GM10847 (cell line): ENCODE measurements around the gene SEC16A.

Source experiments
- POLR2A ChIP-seq: IDR thresholded peaks from 2 replicates; pipeline ENCODE4 v1.6.1; 2011; ENCODE audit not compliant: insufficient read length; ENCODE audit errors: extremely low read depth

SEC16A gene, protein sequence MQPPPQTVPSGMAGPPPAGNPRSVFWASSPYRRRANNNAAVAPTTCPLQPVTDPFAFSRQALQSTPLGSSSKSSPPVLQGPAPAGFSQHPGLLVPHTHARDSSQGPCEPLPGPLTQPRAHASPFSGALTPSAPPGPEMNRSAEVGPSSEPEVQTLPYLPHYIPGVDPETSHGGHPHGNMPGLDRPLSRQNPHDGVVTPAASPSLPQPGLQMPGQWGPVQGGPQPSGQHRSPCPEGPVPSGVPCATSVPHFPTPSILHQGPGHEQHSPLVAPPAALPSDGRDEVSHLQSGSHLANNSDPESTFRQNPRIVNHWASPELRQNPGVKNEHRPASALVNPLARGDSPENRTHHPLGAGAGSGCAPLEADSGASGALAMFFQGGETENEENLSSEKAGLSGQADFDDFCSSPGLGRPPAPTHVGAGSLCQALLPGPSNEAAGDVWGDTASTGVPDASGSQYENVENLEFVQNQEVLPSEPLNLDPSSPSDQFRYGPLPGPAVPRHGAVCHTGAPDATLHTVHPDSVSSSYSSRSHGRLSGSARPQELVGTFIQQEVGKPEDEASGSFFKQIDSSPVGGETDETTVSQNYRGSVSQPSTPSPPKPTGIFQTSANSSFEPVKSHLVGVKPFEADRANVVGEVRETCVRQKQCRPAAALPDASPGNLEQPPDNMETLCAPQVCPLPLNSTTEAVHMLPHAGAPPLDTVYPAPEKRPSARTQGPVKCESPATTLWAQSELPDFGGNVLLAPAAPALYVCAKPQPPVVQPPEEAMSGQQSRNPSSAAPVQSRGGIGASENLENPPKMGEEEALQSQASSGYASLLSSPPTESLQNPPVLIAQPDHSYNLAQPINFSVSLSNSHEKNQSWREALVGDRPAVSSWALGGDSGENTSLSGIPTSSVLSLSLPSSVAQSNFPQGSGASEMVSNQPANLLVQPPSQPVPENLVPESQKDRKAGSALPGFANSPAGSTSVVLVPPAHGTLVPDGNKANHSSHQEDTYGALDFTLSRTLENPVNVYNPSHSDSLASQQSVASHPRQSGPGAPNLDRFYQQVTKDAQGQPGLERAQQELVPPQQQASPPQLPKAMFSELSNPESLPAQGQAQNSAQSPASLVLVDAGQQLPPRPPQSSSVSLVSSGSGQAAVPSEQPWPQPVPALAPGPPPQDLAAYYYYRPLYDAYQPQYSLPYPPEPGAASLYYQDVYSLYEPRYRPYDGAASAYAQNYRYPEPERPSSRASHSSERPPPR (N-terminal part only)

GRCh38 chr9:136482793-136483588 lies at the start of gene SEC16A:
Gene SEC16A, minus strand, starts transcription at chr9:136483040. Its CDS starts 5,425 bp downstream, at chr9:136477615.
- TF ChIP-seq POLR2A: peak; percentile 81

GRCh38 chr9:136531904-136532798 lies 49.3 kb upstream of the SEC16A start:
- TF ChIP-seq POLR2A: no peak

GRCh38 chr9:136531186-136531903 lies 48.5 kb upstream of the SEC16A start:
- TF ChIP-seq POLR2A: no peak

DNA sequence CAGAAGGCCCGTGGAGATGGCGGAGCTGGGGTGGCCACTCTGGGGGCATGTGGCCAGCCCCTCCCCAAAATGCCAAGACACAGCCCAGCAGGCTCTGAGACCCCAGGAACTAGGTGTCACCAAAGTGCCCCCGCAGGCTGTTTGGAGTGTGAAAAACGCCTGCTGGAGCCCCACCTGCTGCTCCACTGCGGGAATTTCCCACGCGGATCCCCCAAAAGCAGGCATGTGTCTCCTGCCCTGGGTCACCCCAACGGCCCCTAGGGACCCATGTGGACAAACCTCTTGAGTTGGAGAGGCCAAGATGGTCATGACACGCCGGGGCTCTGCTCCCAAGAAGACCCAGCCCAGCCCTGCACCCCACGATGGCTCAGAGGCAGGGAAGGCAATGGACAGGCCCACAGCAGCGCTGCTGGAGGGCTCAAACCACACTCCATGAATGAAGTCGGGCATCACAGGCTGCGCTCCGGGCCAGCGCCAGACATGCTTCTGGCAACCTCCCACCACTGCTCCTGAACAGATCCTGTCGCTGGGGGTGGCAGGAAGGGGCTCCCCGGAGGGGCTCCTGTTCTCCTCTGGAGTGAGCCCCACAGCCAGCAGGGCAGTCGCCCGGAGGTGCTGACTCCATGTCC lies 47.7 kb upstream of the SEC16A start:
- no peak for TF ChIP-seq POLR2A

DNA sequence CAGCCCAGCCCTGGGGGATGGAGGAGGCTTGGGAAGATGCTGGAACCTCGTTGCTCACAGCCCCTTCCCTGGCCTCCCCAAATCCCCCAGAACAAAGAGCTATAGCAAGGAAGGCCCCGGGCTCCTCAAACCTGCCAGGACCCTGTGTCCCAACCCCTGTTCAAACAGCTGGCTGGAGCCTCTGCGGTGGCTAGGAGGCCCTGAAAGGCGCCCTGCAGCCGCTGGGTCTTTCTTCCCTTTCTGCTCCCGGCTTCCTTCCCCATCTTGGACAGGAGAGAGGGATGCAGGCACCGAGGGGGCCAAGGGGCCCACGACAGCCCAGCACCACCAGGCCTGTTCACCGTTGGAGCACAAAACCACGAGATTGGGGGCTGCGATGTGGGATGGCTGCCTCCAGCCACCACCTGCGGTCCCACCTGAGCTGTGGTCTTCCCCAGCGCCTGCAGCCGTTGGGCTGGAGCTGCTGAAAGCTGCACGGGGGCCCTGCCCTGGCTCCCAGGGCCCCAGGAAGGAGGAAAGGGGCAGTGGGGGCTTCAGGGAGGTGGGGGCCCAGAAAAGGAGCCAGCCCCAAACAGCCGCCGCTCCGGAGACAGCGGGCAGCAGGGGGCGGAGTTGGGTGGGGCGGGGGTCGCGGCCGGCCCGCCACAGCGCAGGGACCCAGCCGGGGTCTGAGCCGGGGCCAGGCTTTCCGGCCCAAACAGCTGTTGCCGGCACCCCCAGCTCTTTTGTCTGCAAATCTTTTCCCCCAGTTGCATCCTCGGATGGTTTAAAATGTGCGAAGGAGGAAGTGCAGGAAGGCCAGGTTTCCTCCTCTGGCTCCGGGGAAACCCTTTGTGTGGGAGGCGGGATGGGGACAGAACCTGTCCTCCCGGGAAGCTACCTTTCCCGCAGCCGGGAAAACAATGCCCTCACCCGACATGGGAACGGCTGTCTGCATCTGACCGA lies 46.9 kb upstream of the SEC16A start:
- no peak for TF ChIP-seq POLR2A

DNA sequence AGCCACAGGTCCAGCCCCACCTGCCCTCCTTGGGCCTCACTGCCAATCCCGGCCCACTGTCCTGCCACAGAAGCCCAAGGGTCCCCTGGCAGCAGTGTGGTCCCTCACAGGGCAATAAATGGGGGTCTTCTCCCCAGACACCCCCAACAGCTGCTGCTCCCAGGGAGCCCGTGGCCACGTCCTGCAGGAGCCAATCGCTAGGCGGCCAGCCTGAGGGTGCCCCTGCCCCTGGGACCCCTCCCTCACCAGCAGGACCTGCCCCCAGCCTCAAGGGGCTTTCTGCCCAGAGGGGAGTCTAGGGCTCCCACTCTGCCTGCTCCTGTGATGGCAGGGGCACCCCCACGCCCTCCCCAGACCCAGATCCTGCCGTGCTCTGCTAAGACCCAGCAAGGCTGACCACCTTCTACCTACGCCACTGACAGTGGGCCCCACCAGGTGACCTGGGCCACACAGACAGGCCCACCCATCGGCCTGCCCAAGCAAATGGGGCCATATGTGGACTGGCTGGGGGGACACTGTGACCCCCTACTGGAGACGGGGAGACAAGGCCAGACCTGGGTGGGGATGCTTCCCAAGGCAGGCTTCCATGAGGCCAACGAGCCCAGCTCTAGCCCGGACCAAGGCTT lies 46.0 kb upstream of the SEC16A start:
- TF ChIP-seq POLR2A: no peak

DNA sequence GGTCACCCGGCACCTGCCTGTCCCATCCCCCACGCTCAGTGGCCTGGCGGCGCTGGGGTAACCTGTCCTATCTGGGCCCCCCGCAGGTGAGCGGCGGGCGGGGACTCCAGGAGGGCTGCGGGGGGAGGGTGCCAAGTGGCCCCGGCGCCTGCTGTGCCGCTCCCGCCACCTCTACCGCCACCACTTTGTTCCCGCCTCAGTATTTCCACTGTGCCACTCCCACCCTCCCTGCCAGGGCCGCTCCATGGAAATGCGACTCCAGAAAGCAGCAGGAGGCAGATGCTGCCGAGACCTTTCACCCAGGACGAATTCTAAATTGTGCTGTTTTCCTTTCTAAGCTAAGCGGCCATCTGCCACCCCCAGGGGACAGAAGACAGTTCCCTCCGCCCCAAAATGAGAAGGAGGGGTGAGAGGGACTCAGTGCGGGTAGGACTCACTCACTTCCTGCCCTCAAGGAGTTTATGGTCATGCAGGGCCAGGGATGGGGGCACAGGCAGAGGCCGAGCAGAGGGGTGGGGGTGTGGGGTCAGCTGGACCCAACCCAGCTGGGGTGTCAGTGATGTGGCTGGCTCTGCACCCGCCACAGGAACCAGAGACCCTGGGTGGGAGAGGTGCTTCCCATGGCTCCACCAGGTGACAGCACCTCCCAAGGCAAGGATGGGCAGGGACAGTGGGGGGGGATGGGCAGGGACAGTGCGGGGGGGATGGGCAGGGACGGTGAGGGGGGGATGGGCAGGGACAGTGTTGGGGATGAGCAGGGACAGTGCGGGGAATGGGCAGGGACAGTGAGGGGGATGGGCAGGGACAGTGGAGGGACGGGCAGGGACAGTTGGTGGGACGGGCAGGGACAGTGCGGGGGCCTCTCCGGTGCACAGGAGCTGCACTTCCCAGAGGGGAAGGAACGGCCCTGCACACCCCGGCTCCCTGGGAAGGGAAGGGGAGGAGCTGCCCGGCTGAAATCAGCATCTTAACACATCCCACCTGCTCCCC lies 45.2 kb upstream of the SEC16A start:
- TF ChIP-seq POLR2A: no peak

GRCh38 chr9:136527131-136527530 lies 44.3 kb upstream of the SEC16A start:
- TF ChIP-seq POLR2A: no peak

DNA sequence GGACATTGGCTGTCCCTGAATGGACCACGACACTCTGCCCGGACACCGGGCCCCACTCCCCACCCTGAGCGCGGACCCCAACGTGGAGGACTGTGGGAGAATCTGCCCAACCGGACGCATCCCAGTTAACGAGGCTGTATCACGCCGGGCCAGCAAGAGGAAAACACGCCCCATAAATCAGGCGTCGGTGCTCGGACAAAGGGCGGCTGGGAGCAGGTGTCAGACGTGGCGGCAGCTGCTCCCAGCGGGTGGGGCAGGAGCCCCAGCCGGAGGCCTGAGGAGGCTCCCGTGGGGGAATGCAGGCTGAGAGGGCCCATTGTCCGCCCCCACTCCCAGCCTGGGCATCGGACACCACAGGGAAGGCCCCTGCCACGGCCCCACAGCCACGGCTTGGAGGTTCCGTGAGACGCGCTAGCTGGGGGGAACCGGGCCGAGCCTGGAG lies 43.8 kb upstream of the SEC16A start:
- TF ChIP-seq POLR2A: no peak
